Measurements from ENCODE around the gene MYO7A. TPM values are rescaled to one million over a fixed set of nuclear protein-coding genes. Genes with fewer than 3 reads are reported as not detected.

MYO7A gene
- polyA plus RNA-seq, 1 donor (not counting 4 experiments of a cell fraction or from before 2014, with no cell fraction given) = 0.75 TPM

- dilution Hi-C loops (cut with MboI; ENCODE audit: extremely low pct_ligation_motif_present, low sequenced_read_pairs) = no loop called here
- H3K9me1 ChIP-seq (ENCODE audit: control insufficient read depth, extremely low read depth, insufficient read depth, low read length) = no peaks in the 10 kb centered on the region
- no peaks in the 10 kb centered on the region for H3K79me2 ChIP-seq (ENCODE audit: control insufficient read depth, insufficient read depth, low read length)
- DNase-seq (ENCODE audit: low read depth, low spot score) (no peak), FAIRE-seq (no peak)
- no peak overlapping the region for H3K27ac ChIP-seq (ENCODE audit: control insufficient read depth, insufficient read depth, low read length)
- no peaks in the 10 kb centered on the region for H3K9me3 ChIP-seq (ENCODE audit: control insufficient read depth, low read depth, low read length)
- H3K4me2 ChIP-seq (ENCODE audit: control insufficient read depth, extremely low read depth, insufficient read depth, low read depth, low read length) = no peak overlapping the region
- TF ChIP-seq EZH2 (IDR thresholded peaks at IDR 0.05; ENCODE audit: low read length) = no peak
- TF ChIP-seq, protein P1, sequence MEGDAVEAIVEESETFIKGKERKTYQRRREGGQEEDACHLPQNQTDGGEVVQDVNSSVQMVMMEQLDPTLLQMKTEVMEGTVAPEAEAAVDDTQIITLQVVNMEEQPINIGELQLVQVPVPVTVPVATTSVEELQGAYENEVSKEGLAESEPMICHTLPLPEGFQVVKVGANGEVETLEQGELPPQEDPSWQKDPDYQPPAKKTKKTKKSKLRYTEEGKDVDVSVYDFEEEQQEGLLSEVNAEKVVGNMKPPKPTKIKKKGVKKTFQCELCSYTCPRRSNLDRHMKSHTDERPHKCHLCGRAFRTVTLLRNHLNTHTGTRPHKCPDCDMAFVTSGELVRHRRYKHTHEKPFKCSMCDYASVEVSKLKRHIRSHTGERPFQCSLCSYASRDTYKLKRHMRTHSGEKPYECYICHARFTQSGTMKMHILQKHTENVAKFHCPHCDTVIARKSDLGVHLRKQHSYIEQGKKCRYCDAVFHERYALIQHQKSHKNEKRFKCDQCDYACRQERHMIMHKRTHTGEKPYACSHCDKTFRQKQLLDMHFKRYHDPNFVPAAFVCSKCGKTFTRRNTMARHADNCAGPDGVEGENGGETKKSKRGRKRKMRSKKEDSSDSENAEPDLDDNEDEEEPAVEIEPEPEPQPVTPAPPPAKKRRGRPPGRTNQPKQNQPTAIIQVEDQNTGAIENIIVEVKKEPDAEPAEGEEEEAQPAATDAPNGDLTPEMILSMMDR (optimal IDR thresholded peaks at IDR 0.05 in 1 of 3, IDR thresholded peaks at IDR 0.05 in 1 of 3, conservative IDR thresholded peaks at IDR 0.05 in 1 of 3; ENCODE audit: extremely low read depth in 1 of 3, insufficient read depth in 2 of 3, low read length in 3 of 3) = no peak
- no peak overlapping the region for H3K9ac ChIP-seq (ENCODE audit: control insufficient read depth, extremely low read depth, insufficient read depth, low read length)
- H4K20me1 ChIP-seq (ENCODE audit: control insufficient read depth, extremely low read depth, insufficient read depth, low read length) = no peaks in the 10 kb centered on the region
- H3K27me3 ChIP-seq (ENCODE audit: control insufficient read depth, extremely low read depth, insufficient read depth, low read length) = no peaks in the 10 kb centered on the region
- no peaks in the 10 kb centered on the region for H3K36me3 ChIP-seq (ENCODE audit: control insufficient read depth in 2 of 2, extremely low read depth in 1 of 2, insufficient read depth in 2 of 2, low read length in 2 of 2)
- H3K4me3 ChIP-seq (ENCODE audit: control insufficient read depth in 2 of 3, extremely low read depth in 1 of 3, insufficient read depth in 2 of 3, low read depth in 1 of 3, low read length in 3 of 3) = no peak overlapping the region
- no peak overlapping the region for H2AFZ ChIP-seq (ENCODE audit: control insufficient read depth, low read length)
- H3K4me1 ChIP-seq (ENCODE audit: control insufficient read depth, extremely low read depth, insufficient read depth, low read length) = no peaks in the 10 kb centered on the region
Measured at GRCh38 chr11:77207618-77208313, 79.7 kb downstream of the MYO7A start.

GRCh38 chr11:77208535-77208934 is 80.5 kb downstream of the MYO7A start:
- Histone ChIP-seq H3K9me1 (ENCODE audit: control insufficient read depth, extremely low read depth, insufficient read depth, low read length) (no peaks in the 10 kb centered on the region), H4K20me1 (ENCODE audit: control insufficient read depth, extremely low read depth, insufficient read depth, low read length) (no peaks in the 10 kb centered on the region), H3K9ac (ENCODE audit: control insufficient read depth, extremely low read depth, insufficient read depth, low read length) (no peak overlapping the region), H3K9me3 (ENCODE audit: control insufficient read depth, low read depth, low read length) (no peaks in the 10 kb centered on the region), H2AFZ (ENCODE audit: control insufficient read depth, low read length) (no peak overlapping the region), H3K79me2 (ENCODE audit: control insufficient read depth, insufficient read depth, low read length) (no peaks in the 10 kb centered on the region), H3K36me3 (ENCODE audit: control insufficient read depth in 2 of 2, extremely low read depth in 1 of 2, insufficient read depth in 2 of 2, low read length in 2 of 2) (no peaks in the 10 kb centered on the region), H3K27me3 (ENCODE audit: control insufficient read depth, extremely low read depth, insufficient read depth, low read length) (no peaks in the 10 kb centered on the region), H3K4me1 (ENCODE audit: control insufficient read depth, extremely low read depth, insufficient read depth, low read length) (no peaks in the 10 kb centered on the region), H3K4me3 (ENCODE audit: control insufficient read depth in 2 of 3, extremely low read depth in 1 of 3, insufficient read depth in 2 of 3, low read depth in 1 of 3, low read length in 3 of 3) (no peak overlapping the region), H3K4me2 (ENCODE audit: control insufficient read depth, extremely low read depth, insufficient read depth, low read depth, low read length) (no peak overlapping the region), H3K27ac (ENCODE audit: control insufficient read depth, insufficient read depth, low read length) (no peak overlapping the region)
- TF ChIP-seq, protein P1 (optimal IDR thresholded peaks at IDR 0.05 in 1 of 3, IDR thresholded peaks at IDR 0.05 in 1 of 3, conservative IDR thresholded peaks at IDR 0.05 in 1 of 3; ENCODE audit: extremely low read depth in 1 of 3, insufficient read depth in 2 of 3, low read length in 3 of 3) = no peak
- no peak for TF ChIP-seq EZH2 (IDR thresholded peaks at IDR 0.05; ENCODE audit: low read length)
- dilution Hi-C loops (cut with MboI; ENCODE audit: extremely low pct_ligation_motif_present, low sequenced_read_pairs) = no loop called here
- no peak for DNase-seq (ENCODE audit: low read depth, low spot score)
- FAIRE-seq = no peak

Data from keratinocyte (primary cell).